SU-DHL-6 (cell line): ENCODE results near the gene FBXW7.

Experiments
- EZH2phosphoT487 ChIP-seq: fragments of 200-600 bp; sonication (generic), shearing (Covaris generic); conservative IDR thresholded peaks from 2 replicates; pipeline ENCODE4 v1.6.1; 2018; ENCODE audit warnings: mild to moderate bottlenecking, antibody characterized with exemption, low read length, moderate library complexity, mixed read lengths
- TF ChIP-seq, protein P1 (sequence below): fragments of 200-600 bp; sonication (generic); IDR thresholded peaks from one replicate; pipeline ENCODE4 v1.5.1; 2017; ENCODE audit warnings: antibody characterized with exemption, mild to moderate bottlenecking, low read length, moderate library complexity; ENCODE audit not compliant: insufficient read depth, poor library complexity, severe bottlenecking

DNA sequence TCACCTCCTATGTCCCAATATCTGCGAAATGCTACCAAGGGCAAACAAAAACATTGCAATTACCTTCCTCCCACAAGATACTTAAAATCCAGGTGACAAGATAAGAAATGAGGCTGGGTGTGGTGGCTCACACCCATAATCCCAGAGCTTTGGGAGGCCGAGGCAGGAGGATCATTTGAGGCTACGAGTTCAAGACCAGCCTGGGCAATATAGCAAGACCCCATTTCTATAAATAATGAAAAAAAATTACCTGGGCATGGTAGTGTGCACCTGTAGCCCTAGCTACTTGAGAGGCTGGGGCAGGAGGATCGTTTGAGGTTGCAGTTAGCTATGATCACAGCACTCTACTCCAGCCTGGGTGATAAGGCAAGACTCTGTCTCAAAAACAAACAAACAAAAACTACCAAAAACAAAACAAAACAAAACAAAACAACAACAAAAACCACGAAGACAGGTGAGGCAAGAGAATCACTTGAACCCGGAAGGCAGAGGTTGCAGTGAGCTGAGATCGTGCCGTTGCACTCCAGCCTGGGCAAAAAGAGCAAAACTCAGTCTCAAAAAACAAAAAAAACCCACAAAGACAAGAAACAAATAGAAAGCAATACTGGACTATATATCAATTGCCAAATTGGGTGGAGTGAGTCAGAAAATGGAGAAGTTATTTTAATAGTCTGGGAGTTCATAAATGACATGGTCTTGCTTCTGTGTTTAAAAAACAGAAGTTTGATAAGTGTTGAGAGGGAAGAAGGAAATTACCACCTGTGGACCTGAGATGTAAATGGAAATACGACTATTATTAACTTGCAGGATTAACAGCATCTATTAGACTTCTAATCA is 176.5 kb downstream of the FBXW7 start:
- TF ChIP-seq, protein P1, sequence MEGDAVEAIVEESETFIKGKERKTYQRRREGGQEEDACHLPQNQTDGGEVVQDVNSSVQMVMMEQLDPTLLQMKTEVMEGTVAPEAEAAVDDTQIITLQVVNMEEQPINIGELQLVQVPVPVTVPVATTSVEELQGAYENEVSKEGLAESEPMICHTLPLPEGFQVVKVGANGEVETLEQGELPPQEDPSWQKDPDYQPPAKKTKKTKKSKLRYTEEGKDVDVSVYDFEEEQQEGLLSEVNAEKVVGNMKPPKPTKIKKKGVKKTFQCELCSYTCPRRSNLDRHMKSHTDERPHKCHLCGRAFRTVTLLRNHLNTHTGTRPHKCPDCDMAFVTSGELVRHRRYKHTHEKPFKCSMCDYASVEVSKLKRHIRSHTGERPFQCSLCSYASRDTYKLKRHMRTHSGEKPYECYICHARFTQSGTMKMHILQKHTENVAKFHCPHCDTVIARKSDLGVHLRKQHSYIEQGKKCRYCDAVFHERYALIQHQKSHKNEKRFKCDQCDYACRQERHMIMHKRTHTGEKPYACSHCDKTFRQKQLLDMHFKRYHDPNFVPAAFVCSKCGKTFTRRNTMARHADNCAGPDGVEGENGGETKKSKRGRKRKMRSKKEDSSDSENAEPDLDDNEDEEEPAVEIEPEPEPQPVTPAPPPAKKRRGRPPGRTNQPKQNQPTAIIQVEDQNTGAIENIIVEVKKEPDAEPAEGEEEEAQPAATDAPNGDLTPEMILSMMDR, result no peak
- no peak for TF ChIP-seq EZH2phosphoT487
